Right renal cortex interstitium (tissue), 3 donors: ENCODE measurements around the gene COMMD10. TPM values are rescaled to one million over a fixed set of nuclear protein-coding genes. Genes with fewer than 3 reads are reported as not detected.
"Not testable (repeated sequence)": the region's sequence is repeated elsewhere in the genome, so short reads cannot be mapped to it uniquely, and the experiment has no call there.

Experiments
- DNase-seq, 3 donors: peaks; one replicate each; pipeline ENCODE4 v3.0.0-alpha.2; 2013; ENCODE audit warnings: low read depth in 3 of 3, low spot score in 2 of 3
- polyA plus RNA-seq, 3 donors: library from polyadenylated mRNA; unstranded; fragments of 120-200 nt; gene quantifications; one replicate each; pipeline ENCODE4 v1.2.1, GENCODE V29; 2013; ENCODE audit not compliant: insufficient read length in 3 of 3

Gene COMMD10
- polyA plus RNA-seq, 3 donors: 61.2 to 68.7 (median 62.5) TPM

DNA sequence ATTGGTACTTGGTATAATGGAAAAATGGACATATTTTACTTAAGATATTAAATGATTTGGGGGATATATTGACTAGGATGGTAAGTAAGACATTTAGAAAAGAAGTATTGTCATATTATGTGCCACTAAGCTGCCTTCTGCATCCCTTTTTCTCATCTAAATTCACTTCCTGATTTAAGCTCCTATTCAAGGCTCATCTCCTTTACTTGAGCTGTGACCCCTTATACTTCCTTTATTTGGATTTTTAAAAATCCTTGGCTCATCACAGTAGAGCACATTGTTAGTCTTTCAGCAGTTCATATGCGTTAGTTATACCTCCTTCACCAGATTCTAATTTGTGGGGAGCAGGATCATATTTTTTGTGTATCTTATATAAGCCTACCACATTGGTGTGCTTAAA lies 6.6 kb downstream of the COMMD10 start:
- no peak for DNase-seq

DNA sequence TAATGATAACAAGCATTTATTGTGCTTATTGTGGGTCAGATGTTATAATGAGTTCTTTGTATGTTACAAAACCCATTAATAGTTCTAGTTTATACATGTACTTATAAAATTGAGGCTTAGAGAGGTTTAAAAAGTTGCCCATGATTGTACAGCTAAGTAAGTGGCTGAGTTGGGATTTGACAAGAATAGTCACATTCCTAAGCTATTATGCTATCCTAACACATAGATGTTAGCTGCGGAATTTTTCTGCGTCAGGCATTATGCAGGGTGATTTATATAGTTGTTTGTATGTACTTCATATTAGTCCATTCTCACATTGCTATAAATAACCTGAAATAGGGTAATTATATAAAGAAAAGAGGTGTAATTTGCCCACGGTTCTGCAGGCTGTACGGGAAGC lies 12.5 kb downstream of the COMMD10 start:
- no peak for DNase-seq

GRCh38 chr5:116098998-116099397 lies 14.2 kb downstream of the COMMD10 start:
- no peak for DNase-seq

DNA sequence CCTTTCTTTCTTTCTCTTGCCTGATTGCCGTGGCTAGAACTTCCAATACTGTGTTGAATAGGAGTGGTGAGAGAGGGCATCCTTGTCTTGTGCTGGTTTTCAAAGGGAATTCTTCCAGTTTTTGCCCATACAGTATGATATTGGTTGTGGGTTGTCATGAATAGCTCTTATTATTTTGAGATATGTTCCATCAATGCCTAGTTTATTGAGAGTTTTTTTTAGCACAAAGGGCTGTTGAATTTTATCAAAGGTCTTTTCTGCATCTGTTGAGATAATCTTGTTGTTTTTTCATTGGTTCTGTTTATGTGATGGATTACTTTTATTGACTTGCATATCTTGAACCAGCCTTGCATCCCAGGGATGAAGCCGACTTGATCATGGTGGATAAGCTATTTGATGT lies 20.1 kb downstream of the COMMD10 start:
- DNase-seq: not testable (repeated sequence)

- no peak for DNase-seq
These were observed 30.3 kb downstream of the COMMD10 start for GRCh38 chr5:116115163-116115562.

- DNase-seq: no peak
These were observed 45.6 kb downstream of the COMMD10 start for GRCh38 chr5:116130471-116130870.

- no peak for DNase-seq
These were observed 46.2 kb downstream of the COMMD10 start for GRCh38 chr5:116130976-116131375.

DNA sequence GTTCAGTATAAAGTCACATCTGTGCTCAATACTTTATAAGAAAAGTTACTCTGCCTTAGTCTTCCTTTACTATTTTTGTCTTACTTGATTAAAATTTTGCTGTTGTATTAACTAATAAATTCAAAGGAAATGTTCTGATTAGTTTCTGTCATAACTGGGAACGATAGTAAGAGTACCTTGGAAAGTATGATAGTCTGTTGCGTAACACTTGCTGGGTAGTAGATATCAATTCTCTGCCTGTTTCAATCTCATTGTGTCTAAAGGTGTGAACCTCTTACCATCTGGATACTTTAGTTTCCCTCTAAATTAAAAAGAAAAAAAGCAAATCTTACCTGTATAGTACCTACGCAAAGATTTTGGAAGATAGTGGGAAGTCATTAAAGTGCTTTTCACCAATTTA lies 48.5 kb downstream of the COMMD10 start:
- DNase-seq: no peak

DNA sequence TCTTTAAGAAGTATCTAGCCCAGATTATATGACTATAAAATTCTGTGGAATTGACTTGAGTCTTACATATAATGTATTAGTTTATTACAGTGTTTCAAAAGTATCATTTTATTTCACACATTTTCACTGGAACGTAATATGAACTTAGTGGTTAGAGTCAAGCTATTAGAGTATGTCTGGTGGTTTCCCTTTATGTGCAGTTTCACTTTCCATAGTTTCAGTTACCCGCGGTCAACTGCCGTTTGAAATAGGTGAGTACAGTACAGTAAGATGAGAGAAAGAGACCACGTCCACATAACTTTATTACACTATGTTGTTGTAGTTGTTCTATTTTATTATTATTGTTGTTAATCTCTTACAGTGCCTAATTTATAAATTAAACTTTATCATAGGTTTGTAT lies 50.5 kb downstream of the COMMD10 start:
- DNase-seq: no peak

GRCh38 chr5:116137544-116138378 lies 52.9 kb downstream of the COMMD10 start:
- DNase-seq: peak; percentile 61 to 67 (median 61)

- no peak for DNase-seq
These were observed 57.7 kb downstream of the COMMD10 start for GRCh38 chr5:116142495-116142894.

DNA sequence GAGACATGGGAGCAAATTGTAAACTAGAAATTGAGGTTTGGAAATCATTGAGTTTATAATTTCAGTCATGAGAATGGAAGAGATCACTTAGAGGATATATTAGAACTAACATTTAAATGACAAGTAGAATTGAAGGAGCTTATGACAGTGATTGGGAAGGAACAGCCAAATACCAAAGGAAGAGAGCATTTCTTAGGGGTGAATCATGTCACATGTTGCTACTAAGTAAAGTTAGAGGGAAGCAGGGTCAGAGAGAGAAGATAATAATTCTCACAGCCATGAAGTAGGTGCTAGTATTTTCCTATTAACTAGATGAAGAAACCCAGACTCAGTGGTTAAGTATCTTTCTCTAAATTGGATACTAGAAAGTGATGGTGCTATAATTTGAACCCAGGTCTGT lies 59.3 kb downstream of the COMMD10 start:
- no peak for DNase-seq

GRCh38 chr5:116144991-116145390 lies 60.2 kb downstream of the COMMD10 start:
- no peak for DNase-seq

- no peak for DNase-seq
These were observed 60.6 kb downstream of the COMMD10 start for GRCh38 chr5:116145416-116145815.

DNA sequence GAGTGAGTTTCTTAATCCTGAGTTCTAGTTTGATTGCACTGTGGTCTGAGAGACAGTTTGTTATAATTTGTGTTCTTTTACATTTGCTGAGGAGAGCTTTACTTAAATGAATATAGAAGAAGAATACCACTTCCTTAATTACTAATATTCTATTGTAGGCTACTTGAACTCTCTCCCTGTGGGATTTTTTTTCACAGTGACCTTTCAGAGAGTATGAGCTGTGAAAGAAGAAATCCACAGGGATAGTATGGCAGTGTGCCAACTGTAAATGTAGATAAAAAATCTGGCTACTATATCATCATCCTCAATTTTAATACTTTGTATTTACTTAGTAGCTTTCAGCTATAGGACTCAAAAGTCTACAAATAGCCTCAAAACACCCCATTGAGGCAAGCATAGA lies 67.3 kb downstream of the COMMD10 start:
- DNase-seq: no peak

DNA sequence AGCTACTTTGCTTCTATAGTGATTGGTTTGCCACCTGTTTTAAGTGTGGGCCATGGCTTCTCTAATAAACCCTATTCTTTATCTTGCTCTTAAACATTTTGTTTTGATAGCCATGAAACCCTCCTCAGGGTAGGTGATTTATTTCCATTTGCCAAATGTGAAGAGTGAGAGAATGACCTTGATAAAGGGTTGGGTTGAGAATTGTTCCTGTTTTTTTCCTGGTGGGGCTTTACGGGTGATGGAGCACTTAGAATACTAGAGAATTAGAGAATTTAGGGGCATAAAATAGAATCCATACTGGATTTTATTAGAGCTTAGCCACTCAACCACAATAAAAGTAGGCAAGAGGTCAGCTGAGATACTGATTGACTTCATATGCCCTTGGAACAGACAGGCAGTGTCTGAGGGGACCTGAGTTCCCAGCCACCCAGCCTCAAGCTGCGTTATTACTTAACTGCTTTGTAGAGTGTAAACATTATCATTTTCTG lies 68.9 kb downstream of the COMMD10 start:
- DNase-seq: no peak

DNA sequence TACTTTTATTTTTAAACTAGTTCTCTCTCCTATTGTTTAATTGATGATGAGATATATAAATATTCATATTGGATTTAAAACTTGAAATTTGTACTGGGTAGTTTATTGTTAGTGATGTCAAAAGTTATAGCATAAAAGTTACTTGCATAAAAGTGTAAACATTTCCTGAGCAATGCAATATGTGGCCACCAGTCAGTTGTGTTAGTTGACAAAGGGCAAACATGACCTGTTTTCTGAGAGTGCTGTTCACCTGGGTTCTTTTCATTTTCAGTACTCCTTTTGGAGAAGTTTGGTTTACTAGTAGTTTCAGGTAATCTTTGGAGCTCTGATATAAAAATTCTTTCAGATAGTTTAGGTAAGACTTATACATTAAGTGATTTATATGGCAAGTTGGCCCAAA lies 69.4 kb downstream of the COMMD10 start:
- DNase-seq: no peak

- DNase-seq: no peak
These were observed 70.1 kb downstream of the COMMD10 start for GRCh38 chr5:116154931-116155330.

- no peak for DNase-seq
These were observed 73.1 kb downstream of the COMMD10 start for GRCh38 chr5:116157902-116158301.

- DNase-seq: no peak
These were observed 74.2 kb downstream of the COMMD10 start for GRCh38 chr5:116159006-116159405.

- DNase-seq: no peak
These were observed 89.3 kb downstream of the COMMD10 start for GRCh38 chr5:116174111-116174510.

- no peak for DNase-seq
These were observed 91.3 kb downstream of the COMMD10 start for GRCh38 chr5:116176121-116176520.

DNA sequence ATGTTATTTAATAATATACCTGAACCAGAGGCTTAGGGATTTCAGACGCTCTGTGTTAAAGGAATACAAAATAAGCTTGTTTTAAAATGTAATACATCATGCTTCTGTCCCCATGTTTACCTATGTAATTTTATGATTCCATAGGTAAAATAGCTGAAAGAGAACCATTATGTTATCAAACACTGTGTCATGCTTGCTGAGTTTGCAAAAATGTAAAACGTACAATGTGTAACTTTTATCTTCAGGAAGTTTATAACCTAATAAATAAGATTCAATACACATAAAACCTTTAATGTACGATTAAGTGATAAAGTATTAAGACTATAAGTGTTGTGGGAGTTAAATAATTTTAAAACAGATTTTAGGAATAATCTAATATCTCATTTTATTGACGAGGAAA lies 94.1 kb downstream of the COMMD10 start:
- no peak for DNase-seq
